Measurements from ENCODE around the gene MKRN2OS.

Gene MKRN2OS

GRCh38 chr3:12585970-12586369 is 40.7 kb upstream of the MKRN2OS start:
- Histone ChIP-seq H3K27me3 (ENCODE audit: insufficient read depth, poor library complexity, severe bottlenecking) (no peaks in the 10 kb centered on the region), H3K27ac (replicated peaks) (no peak overlapping the region), H3K4me3 (replicated peaks; ENCODE audit: insufficient read depth, low read length) (no peak overlapping the region)
- TF ChIP-seq REST (IDR thresholded peaks at IDR 0.05; ENCODE audit: insufficient replicate concordance, low read depth) (no peak), CTCF (IDR thresholded peaks at IDR 0.05; ENCODE audit: insufficient read depth, low read length) (no peak), GABPA (IDR thresholded peaks at IDR 0.05; ENCODE audit: low read depth) (no peak), POLR2AphosphoS5 (IDR thresholded peaks at IDR 0.05; ENCODE audit: low read depth) (no peak), SPI1 (IDR thresholded peaks at IDR 0.05; ENCODE audit: borderline replicate concordance, low read depth) (no peak)
- no peak for DNase-seq (ENCODE audit: low read depth in 1 of 2, low spot score in 1 of 2)

GRCh38 chr3:12585181-12585580 is 39.9 kb upstream of the MKRN2OS start:
- DNase-seq (ENCODE audit: low read depth in 1 of 2, low spot score in 1 of 2), result no peak
- TF ChIP-seq CTCF (IDR thresholded peaks at IDR 0.05; ENCODE audit: insufficient read depth, low read length), result no peak
- no peak for TF ChIP-seq POLR2AphosphoS5 (IDR thresholded peaks at IDR 0.05; ENCODE audit: low read depth)
- TF ChIP-seq SPI1 (IDR thresholded peaks at IDR 0.05; ENCODE audit: borderline replicate concordance, low read depth), result no peak
- TF ChIP-seq REST (IDR thresholded peaks at IDR 0.05; ENCODE audit: insufficient replicate concordance, low read depth), result no peak
- no peak for TF ChIP-seq GABPA (IDR thresholded peaks at IDR 0.05; ENCODE audit: low read depth)
- Histone ChIP-seq H3K27me3 (ENCODE audit: insufficient read depth, poor library complexity, severe bottlenecking) (no peaks in the 10 kb centered on the region), H3K4me3 (replicated peaks; ENCODE audit: insufficient read depth, low read length) (no peak overlapping the region), H3K27ac (replicated peaks) (no peak overlapping the region)

GRCh38 chr3:12584083-12584482 is 38.8 kb upstream of the MKRN2OS start:
- DNase-seq (ENCODE audit: low read depth in 1 of 2, low spot score in 1 of 2), result no peak
- no peak for TF ChIP-seq CTCF (IDR thresholded peaks at IDR 0.05; ENCODE audit: insufficient read depth, low read length)
- TF ChIP-seq SPI1 (IDR thresholded peaks at IDR 0.05; ENCODE audit: borderline replicate concordance, low read depth), result no peak
- TF ChIP-seq REST (IDR thresholded peaks at IDR 0.05; ENCODE audit: insufficient replicate concordance, low read depth), result no peak
- no peak for TF ChIP-seq GABPA (IDR thresholded peaks at IDR 0.05; ENCODE audit: low read depth)
- TF ChIP-seq POLR2AphosphoS5 (IDR thresholded peaks at IDR 0.05; ENCODE audit: low read depth), result no peak
- Histone ChIP-seq H3K27ac (replicated peaks) (no peak overlapping the region), H3K27me3 (ENCODE audit: insufficient read depth, poor library complexity, severe bottlenecking) (no peaks in the 10 kb centered on the region), H3K4me3 (replicated peaks; ENCODE audit: insufficient read depth, low read length) (no peak overlapping the region)
